ENCODE measurements around the gene KMT2E.

DNA sequence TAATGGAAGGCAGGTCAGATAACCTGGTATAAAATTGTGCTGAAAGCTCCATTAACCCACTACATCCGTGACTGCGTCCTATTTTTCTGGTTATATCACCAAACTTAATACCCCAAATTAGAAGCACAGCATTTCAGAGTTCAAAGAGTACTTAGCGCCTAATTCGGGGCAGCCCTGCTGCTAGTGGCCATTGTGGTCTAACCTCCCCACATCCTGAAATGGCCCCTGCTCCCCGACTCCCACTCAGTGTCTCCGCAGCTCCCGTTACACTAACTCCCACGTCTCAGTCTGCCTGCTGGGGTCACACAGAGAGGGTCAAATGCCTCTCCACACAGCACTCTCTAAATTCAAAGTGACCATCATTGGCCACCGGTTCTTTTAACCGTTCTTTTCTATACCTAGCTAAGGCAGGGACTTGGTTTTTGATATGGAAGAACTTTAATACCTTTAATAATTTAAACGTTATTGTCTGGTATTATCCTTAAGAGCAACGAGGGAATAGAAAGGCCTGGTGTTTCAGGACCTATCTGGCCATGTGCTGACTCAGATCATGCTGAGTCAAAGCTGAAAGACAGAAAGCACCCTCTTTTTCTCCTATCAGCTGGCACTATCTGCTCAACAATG is 117.1 kb downstream of the KMT2E start:
- TF ChIP-seq, protein P1, sequence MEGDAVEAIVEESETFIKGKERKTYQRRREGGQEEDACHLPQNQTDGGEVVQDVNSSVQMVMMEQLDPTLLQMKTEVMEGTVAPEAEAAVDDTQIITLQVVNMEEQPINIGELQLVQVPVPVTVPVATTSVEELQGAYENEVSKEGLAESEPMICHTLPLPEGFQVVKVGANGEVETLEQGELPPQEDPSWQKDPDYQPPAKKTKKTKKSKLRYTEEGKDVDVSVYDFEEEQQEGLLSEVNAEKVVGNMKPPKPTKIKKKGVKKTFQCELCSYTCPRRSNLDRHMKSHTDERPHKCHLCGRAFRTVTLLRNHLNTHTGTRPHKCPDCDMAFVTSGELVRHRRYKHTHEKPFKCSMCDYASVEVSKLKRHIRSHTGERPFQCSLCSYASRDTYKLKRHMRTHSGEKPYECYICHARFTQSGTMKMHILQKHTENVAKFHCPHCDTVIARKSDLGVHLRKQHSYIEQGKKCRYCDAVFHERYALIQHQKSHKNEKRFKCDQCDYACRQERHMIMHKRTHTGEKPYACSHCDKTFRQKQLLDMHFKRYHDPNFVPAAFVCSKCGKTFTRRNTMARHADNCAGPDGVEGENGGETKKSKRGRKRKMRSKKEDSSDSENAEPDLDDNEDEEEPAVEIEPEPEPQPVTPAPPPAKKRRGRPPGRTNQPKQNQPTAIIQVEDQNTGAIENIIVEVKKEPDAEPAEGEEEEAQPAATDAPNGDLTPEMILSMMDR (IDR thresholded peaks at IDR 0.05), result no peak
- TF ChIP-seq POLR2A (IDR thresholded peaks at IDR 0.05) (no peak), POLR2AphosphoS5 (IDR thresholded peaks at IDR 0.05) (no peak), EP300 (IDR thresholded peaks at IDR 0.05) (no peak)
